Activated B cell treated with CpG ODN at 0.5 μM for 24 hours (primary cell): Measurements from ENCODE around the gene CEP83. TPM values are rescaled to one million over a fixed set of nuclear protein-coding genes. Genes with fewer than 3 reads are reported as not detected.

Source experiments
- ATAC-seq: fragments of 200-7000 bp; cut with Tn5 transposase; one replicate; pipeline ENCODE4 v1.10.0; 2021; ENCODE audit warnings: low read depth, mild to moderate bottlenecking, moderate library complexity
- CTCF ChIA-PET: fragments of 350-600 bp; sonication (Branson Sonifier 250); formaldehyde crosslinking; loops from one replicate; lab custom pipeline; 2021; ENCODE audit warnings: antibody characterized with exemption; lab: Charles Lee
- POLR2A ChIA-PET: fragments of 350-600 bp; sonication (Branson Sonifier 250); formaldehyde crosslinking; loops from one replicate; lab custom pipeline; 2021; ENCODE audit warnings: antibody characterized with exemption; lab: Charles Lee
- DNase-seq: peaks from one replicate; pipeline ENCODE4 v3.0.0; 2022
- H3K27ac Mint-ChIP-seq: one replicate; pipeline ENCODE4 v1.8.0; 2020; ENCODE audit warnings: mixed read lengths
- H3K27me3 Mint-ChIP-seq: one replicate; pipeline ENCODE4 v1.8.0; 2021; ENCODE audit warnings: mixed read lengths
- H3K36me3 Mint-ChIP-seq: one replicate; pipeline ENCODE4 v1.8.0; 2021; ENCODE audit warnings: low read depth, mixed read lengths
- H3K4me1 Mint-ChIP-seq: one replicate; pipeline ENCODE4 v1.8.0; 2021; ENCODE audit warnings: mixed read lengths
- H3K4me3 Mint-ChIP-seq: one replicate; pipeline ENCODE4 v1.8.0; 2020; ENCODE audit warnings: mild to moderate bottlenecking, mixed read lengths
- H3K9me3 Mint-ChIP-seq: one replicate; pipeline ENCODE4 v1.8.0; 2020; ENCODE audit warnings: mixed read lengths
- CTCF ChIP-seq: fragments of 200-600 bp; IDR thresholded peaks from one replicate; pipeline ENCODE4 v1.8.0; 2022; ENCODE audit warnings: antibody characterized with exemption, mild to moderate bottlenecking
- intact Hi-C: fragments of 100-400 bp; cut with micrococcal nuclease; formaldehyde crosslinking; loops from one replicate; pipeline ENCODE4 v1.15.1; 2024
- total RNA-seq: library from RNA; stranded (reverse); gene quantifications from 2 replicates; pipeline ENCODE4 v1.2.3, GENCODE V29; 2022

Gene CEP83
- total RNA-seq, 1 donor from 2014 or later, result 36.9 TPM

- POLR2A ChIA-PET, result interaction anchor here (0.7 to 1.7 kb wide), 2 partner anchors 59 to 187 kb away, joined by 3 to 13 read pairs; no protein-coding TSS in a partner anchor
- ATAC-seq (peak; percentile 32), DNase-seq (no peak)
- H3K4me3 Mint-ChIP-seq, result peak overlapping the region; percentile 69
- H3K36me3 Mint-ChIP-seq, result peaks cover 42% of the 10 kb centered on the region
- intact Hi-C loops, result loop anchor here (1.0 to 10.0 kb wide), 4 partner anchors 13 to 693 kb away; partner anchors contain the start of genes CRADD and SOCS2
- H3K27me3 Mint-ChIP-seq, result no peaks in the 10 kb centered on the region
- peaks cover 88% of the 10 kb centered on the region for H3K4me1 Mint-ChIP-seq
- H3K9me3 Mint-ChIP-seq, result no peaks in the 10 kb centered on the region
- CTCF ChIA-PET, result no interaction called here
- no peak for TF ChIP-seq CTCF
- peak overlapping the region; percentile 90 for H3K27ac Mint-ChIP-seq
Observed at GRCh38 chr12:94267537-94267872, 192.2 kb downstream of the CEP83 start.

GRCh38 chr12:94266796-94267536 is 192.7 kb downstream of the CEP83 start:
- intact Hi-C loops, result loop anchor here (1.0 to 10.0 kb wide), 4 partner anchors 14 to 692 kb away; partner anchors contain the start of genes CRADD and SOCS2
- POLR2A ChIA-PET, result interaction anchor here (1.0 to 1.7 kb wide), 2 partner anchors 59 to 117 kb away, joined by 4 to 13 read pairs; no protein-coding TSS in a partner anchor
- H3K36me3 Mint-ChIP-seq, result peaks cover 44% of the 10 kb centered on the region
- DNase-seq (no peak), ATAC-seq (no peak)
- no peak for TF ChIP-seq CTCF
- peaks cover 91% of the 10 kb centered on the region for H3K4me1 Mint-ChIP-seq
- no peaks in the 10 kb centered on the region for H3K9me3 Mint-ChIP-seq
- peak overlapping the region; percentile 69 for H3K4me3 Mint-ChIP-seq
- no peaks in the 10 kb centered on the region for H3K27me3 Mint-ChIP-seq
- peak overlapping the region; percentile 90 for H3K27ac Mint-ChIP-seq
- CTCF ChIA-PET, result no interaction called here

GRCh38 chr12:94265966-94266745 is 193.5 kb downstream of the CEP83 start:
- DNase-seq, result no peak
- H3K36me3 Mint-ChIP-seq, result peaks cover 38% of the 10 kb centered on the region
- CTCF ChIA-PET, result no interaction called here

GRCh38 chr12:94265539-94265938 is 194.1 kb downstream of the CEP83 start:
- Mint-ChIP-seq H3K9me3 (no peaks in the 10 kb centered on the region), H3K4me3 (no peak overlapping the region), H3K4me1 (peaks cover 85% of the 10 kb centered on the region), H3K27ac (peak overlapping the region; percentile 90), H3K27me3 (no peaks in the 10 kb centered on the region), H3K36me3 (peaks cover 42% of the 10 kb centered on the region)
- ChIA-PET CTCF (no interaction called here), POLR2A (no interaction called here)
- TF ChIP-seq CTCF, result no peak
- DNase-seq (no peak), ATAC-seq (no peak)
- intact Hi-C loops, result loop anchor here (10.0 kb wide), 2 partner anchors 591 to 691 kb away; partner anchors contain the start of genes CRADD and SOCS2

More at GRCh38 chr12:94265966-94266745, 193.5 kb downstream of the CEP83 start:
- no peak for TF ChIP-seq CTCF
- no peak for ATAC-seq
- Mint-ChIP-seq H3K9me3 (no peaks in the 10 kb centered on the region), H3K4me3 (no peak overlapping the region), H3K27me3 (no peaks in the 10 kb centered on the region), H3K27ac (peak overlapping the region; percentile 90), H3K4me1 (peaks cover 87% of the 10 kb centered on the region)
- POLR2A ChIA-PET, result interaction anchor here (1.0 kb wide), 1 partner anchor 117 kb away, joined by 4 read pairs; no protein-coding TSS in a partner anchor
- intact Hi-C loops, result loop anchor here (2.0 to 10.0 kb wide), 3 partner anchors 15 to 691 kb away; partner anchors contain the start of genes CRADD and SOCS2
